ENCODE measurements around the gene CPSF3. TPM values are rescaled to one million over a fixed set of nuclear protein-coding genes. Genes with fewer than 3 reads are reported as not detected.

The CPSF3 gene
- 46.8 TPM for total RNA-seq

GRCh38 chr2:9423100-9423921 is at the start of gene CPSF3, which contains the start of gene ITGB1BP1:
TSS of gene CPSF3 (plus strand) at chr2:9423654. CDS start at chr2:9423774, 120 bp downstream.
TSS of gene ITGB1BP1 (minus strand) at chr2:9423528. CDS start at chr2:9418697, 4,831 bp downstream.

GRCh38 chr2:9474361-9475057 is 51.1 kb downstream of the CPSF3 start, which contains the start of gene IAH1:
TSS of gene IAH1 (plus strand) at chr2:9474551. CDS start at chr2:9474567, 16 bp downstream.

Other genes starting within 250 kb of the CPSF3 start
- gene ASAP2, start 216.8 kb upstream of the CPSF3 start, total RNA-seq = 54.6 TPM
- 55.0 TPM for gene ITGB1BP1, start 126 bp upstream of the CPSF3 start, total RNA-seq
- 38.2 TPM for gene IAH1, start 50.9 kb downstream of the CPSF3 start, total RNA-seq
- 49.6 TPM for gene ADAM17, start 132.2 kb downstream of the CPSF3 start, total RNA-seq
- 314 TPM for gene YWHAQ, start 207.3 kb downstream of the CPSF3 start, total RNA-seq

Data from camera-type eye (tissue), 1 donor.